ENCODE results near the gene GRIK3. TPM values are rescaled to one million over a fixed set of nuclear protein-coding genes. Genes with fewer than 3 reads are reported as not detected.
"Not testable (repeated sequence)": the region's sequence is repeated elsewhere in the genome, so short reads cannot be mapped to it uniquely, and the experiment has no call there.

The GRIK3 gene
- total and polyA plus RNA-seq, 2 experiments from 2014 or later: under 0.01 TPM; not detected in 1

DNA sequence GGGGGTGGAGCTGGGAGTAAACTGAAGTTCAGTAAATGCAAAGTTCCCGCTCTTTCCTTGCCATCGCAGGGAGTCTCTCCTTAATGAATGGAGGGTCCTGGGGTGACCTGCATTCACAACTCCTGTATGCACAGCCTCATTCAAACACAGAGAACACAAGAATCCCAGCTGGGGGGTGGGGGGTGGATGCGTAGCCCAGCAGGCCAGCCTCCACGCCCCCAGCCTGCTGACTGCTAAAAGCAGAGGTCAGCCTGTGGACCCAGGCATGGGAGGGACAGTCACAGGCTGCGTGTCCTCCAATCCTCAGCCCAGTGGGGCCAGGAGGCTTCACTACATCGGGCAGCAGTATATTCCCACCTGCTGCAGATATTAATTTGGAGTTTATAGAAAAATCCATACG lies 263.1 kb downstream of the GRIK3 start:
- no peak for DNase-seq (ENCODE audit: low spot score)
- no peaks in the 10 kb centered on the region for H3K9me2 ChIP-seq (replicated peaks; ENCODE audit: insufficient read depth)
- H3K36me3 ChIP-seq (replicated peaks; ENCODE audit: insufficient read depth, low read depth): no peaks in the 10 kb centered on the region
- no peaks in the 10 kb centered on the region for H3K4me1 ChIP-seq (ENCODE audit: insufficient read depth)
- 26% methylated on average over 7 of the region's 7 CpGs for WGBS (ENCODE audit: low lambda C conversion rate, missing lambda C conversion rate)
- no peak overlapping the region for H3K4me3 ChIP-seq
- H4K20me1 ChIP-seq (ENCODE audit: insufficient read depth, poor library complexity, severe bottlenecking): no peaks in the 10 kb centered on the region
- H2AFZ ChIP-seq: no peak overlapping the region
- TF ChIP-seq, protein P1, sequence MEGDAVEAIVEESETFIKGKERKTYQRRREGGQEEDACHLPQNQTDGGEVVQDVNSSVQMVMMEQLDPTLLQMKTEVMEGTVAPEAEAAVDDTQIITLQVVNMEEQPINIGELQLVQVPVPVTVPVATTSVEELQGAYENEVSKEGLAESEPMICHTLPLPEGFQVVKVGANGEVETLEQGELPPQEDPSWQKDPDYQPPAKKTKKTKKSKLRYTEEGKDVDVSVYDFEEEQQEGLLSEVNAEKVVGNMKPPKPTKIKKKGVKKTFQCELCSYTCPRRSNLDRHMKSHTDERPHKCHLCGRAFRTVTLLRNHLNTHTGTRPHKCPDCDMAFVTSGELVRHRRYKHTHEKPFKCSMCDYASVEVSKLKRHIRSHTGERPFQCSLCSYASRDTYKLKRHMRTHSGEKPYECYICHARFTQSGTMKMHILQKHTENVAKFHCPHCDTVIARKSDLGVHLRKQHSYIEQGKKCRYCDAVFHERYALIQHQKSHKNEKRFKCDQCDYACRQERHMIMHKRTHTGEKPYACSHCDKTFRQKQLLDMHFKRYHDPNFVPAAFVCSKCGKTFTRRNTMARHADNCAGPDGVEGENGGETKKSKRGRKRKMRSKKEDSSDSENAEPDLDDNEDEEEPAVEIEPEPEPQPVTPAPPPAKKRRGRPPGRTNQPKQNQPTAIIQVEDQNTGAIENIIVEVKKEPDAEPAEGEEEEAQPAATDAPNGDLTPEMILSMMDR (IDR thresholded peaks at IDR 0.05; ENCODE audit: poor library complexity): no peak
- TF ChIP-seq EZH2phosphoT487 (IDR thresholded peaks at IDR 0.05; ENCODE audit: low read depth, severe bottlenecking, unreplicated experiment) (no peak), EZH2 (IDR thresholded peaks at IDR 0.05; ENCODE audit: borderline replicate concordance) (no peak)
- H3K27me3 ChIP-seq: peaks cover 78% of the 10 kb centered on the region
- no peaks in the 10 kb centered on the region for H3K9me3 ChIP-seq (ENCODE audit: low read depth)
- H3K27ac ChIP-seq: no peak overlapping the region
- no peak overlapping the region for H3K4me2 ChIP-seq
- H3K79me2 ChIP-seq: no peaks in the 10 kb centered on the region

DNA sequence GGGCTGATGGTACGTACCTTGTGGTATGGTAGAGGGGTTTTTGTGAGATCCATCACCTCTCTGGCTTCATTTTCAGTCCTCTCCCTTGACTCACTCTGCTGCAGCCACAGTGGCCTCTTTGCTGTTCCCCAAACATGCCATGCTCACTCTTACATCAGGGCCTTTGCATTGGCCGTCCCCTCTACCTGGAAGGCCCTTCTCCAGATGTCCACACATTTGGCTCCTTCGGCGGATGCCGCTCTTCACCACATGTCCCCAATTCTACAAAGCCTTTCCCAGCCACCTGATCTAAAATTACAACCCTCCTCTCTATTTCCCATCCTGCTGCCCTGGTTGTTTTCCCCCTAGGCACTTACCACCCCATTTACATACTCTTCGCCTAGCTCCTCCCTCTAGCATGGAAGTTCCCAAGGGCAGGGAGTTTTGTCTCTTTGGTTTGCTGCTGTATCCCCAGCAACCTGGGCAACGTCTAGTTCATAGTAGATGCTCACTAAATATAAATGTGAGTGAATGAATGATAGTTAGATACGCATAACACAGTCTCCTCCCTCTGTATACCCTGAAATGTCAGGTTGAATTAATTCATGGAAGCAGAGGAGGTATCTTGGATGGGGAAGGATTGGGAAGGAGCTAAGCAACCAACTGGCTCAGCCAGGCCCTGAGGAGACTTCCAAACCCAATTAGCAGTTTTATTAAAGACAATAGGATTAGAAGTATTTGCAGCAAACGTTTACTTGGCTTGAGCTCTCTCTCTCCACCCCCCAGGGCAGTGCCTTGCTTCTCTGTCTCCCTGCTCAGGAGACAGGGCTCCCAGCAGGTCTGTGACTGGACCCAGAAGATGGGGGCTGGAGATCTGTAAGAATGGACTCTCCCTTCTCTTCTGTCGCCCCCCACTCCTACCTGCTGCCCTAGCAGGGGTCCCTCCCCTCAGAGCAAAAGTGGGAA lies 264.2 kb downstream of the GRIK3 start:
- no peak for DNase-seq (ENCODE audit: low spot score)
- H3K9me2 ChIP-seq (replicated peaks; ENCODE audit: insufficient read depth): no peaks in the 10 kb centered on the region
- H4K20me1 ChIP-seq (ENCODE audit: insufficient read depth, poor library complexity, severe bottlenecking): no peaks in the 10 kb centered on the region
- no peaks in the 10 kb centered on the region for H3K9me3 ChIP-seq (ENCODE audit: low read depth)
- H3K4me3 ChIP-seq: no peak overlapping the region
- no peaks in the 10 kb centered on the region for H3K4me1 ChIP-seq (ENCODE audit: insufficient read depth)
- TF ChIP-seq EZH2 (IDR thresholded peaks at IDR 0.05; ENCODE audit: borderline replicate concordance): no peak
- TF ChIP-seq, protein P1 (IDR thresholded peaks at IDR 0.05; ENCODE audit: poor library complexity): no peak
- TF ChIP-seq EZH2phosphoT487 (IDR thresholded peaks at IDR 0.05; ENCODE audit: low read depth, severe bottlenecking, unreplicated experiment): no peak
- H3K79me2 ChIP-seq: no peaks in the 10 kb centered on the region
- H2AFZ ChIP-seq: no peak overlapping the region
- 47% methylated on average over 10 of the region's 10 CpGs for WGBS (ENCODE audit: low lambda C conversion rate, missing lambda C conversion rate)
- no peaks in the 10 kb centered on the region for H3K36me3 ChIP-seq (replicated peaks; ENCODE audit: insufficient read depth, low read depth)
- H3K27me3 ChIP-seq: peaks cover 67% of the 10 kb centered on the region
- H3K4me2 ChIP-seq: no peak overlapping the region
- no peak overlapping the region for H3K27ac ChIP-seq

DNA sequence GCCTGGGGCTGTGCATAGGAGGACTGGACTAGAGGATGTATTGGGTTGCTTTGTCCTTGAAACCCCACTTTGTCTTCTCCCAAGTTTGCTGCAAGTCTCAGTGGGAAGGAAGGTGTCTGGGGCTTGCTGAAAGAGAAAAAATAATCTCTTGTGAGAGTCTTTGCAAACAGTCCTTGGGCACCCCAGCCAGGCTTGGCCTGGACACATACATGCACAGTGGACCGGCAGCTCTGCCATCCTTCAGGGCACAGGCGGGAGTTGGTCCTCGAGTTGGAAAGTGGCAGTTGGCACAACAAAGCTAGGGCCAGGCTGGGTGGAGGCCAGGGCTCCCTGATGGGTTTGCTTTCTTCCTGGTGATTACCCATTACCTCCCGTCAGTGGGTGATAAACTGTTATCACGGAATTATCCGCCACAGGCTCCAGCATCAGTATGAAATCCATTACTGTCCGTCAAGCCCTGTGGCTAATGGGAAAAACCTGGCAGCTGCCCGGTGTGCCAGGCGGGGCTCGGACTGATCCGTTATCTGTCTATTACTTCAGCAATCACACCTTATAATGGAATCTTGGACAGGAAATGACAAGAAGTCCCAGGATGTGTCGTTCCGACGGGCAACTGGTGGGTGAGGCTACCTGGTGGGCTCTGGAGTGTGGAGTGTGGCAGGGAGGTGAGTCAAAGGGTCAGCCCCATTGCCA lies 265.7 kb downstream of the GRIK3 start:
- Histone ChIP-seq H3K9me3 (ENCODE audit: low read depth) (no peaks in the 10 kb centered on the region), H3K36me3 (replicated peaks; ENCODE audit: insufficient read depth, low read depth) (no peaks in the 10 kb centered on the region), H2AFZ (no peak overlapping the region), H3K4me1 (ENCODE audit: insufficient read depth) (no peaks in the 10 kb centered on the region), H3K4me3 (no peak overlapping the region), H3K4me2 (no peak overlapping the region), H3K27me3 (peaks cover 57% of the 10 kb centered on the region), H3K79me2 (no peaks in the 10 kb centered on the region), H3K9me2 (replicated peaks; ENCODE audit: insufficient read depth) (no peaks in the 10 kb centered on the region), H3K27ac (no peak overlapping the region), H4K20me1 (ENCODE audit: insufficient read depth, poor library complexity, severe bottlenecking) (no peaks in the 10 kb centered on the region)
- WGBS (ENCODE audit: low lambda C conversion rate, missing lambda C conversion rate): 68% methylated on average over 14 of the region's 14 CpGs
- TF ChIP-seq EZH2 (IDR thresholded peaks at IDR 0.05; ENCODE audit: borderline replicate concordance) (no peak), EZH2phosphoT487 (IDR thresholded peaks at IDR 0.05; ENCODE audit: low read depth, severe bottlenecking, unreplicated experiment) (no peak)
- no peak for DNase-seq (ENCODE audit: low spot score)

DNA sequence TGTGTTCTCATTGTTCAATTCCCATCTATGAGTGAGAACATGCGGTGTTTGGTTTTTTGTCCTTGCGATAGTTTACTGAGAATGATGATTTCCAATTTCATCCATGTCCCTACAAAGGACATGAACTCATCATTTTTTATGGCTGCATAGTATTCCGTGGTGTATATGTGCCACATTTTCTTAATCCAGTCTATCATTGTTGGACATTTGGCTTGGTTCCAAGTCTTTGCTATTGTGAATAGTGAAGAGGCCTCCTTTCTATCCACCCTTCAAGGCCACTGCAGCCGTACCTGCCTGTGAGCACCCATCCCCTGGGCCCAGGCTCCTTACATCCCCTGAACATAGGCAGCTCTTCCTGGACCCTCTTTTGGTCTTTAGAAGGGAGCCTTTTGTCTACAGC lies 266.9 kb downstream of the GRIK3 start:
- 100% methylated on average over 1 of the region's 4 CpGs for WGBS (ENCODE audit: low lambda C conversion rate, missing lambda C conversion rate)
- not testable (repeated sequence) for H3K36me3 ChIP-seq (replicated peaks; ENCODE audit: insufficient read depth, low read depth); H2AFZ ChIP-seq; H4K20me1 ChIP-seq (ENCODE audit: insufficient read depth, poor library complexity, severe bottlenecking); DNase-seq (ENCODE audit: low spot score); H3K9me3 ChIP-seq (ENCODE audit: low read depth); H3K4me2 ChIP-seq; H3K27ac ChIP-seq; H3K4me1 ChIP-seq (ENCODE audit: insufficient read depth); H3K79me2 ChIP-seq; H3K9me2 ChIP-seq (replicated peaks; ENCODE audit: insufficient read depth); H3K4me3 ChIP-seq
- H3K27me3 ChIP-seq: peaks cover 46% of the 10 kb centered on the region
